GM18499 (cell line): ENCODE measurements around the gene WFDC10B.
"Not testable (repeated sequence)": the region's sequence is repeated elsewhere in the genome, so short reads cannot be mapped to it uniquely, and the experiment has no call there.

ENCODE experiments used
- ATAC-seq: cut with Tn5 transposase; IDR thresholded peaks from one replicate; pipeline ENCODE4 v1.9.1; 2021; ENCODE audit warnings: moderate number of reproducible peaks; ENCODE audit not compliant: insufficient read depth, unreplicated experiment

Gene WFDC10B

DNA sequence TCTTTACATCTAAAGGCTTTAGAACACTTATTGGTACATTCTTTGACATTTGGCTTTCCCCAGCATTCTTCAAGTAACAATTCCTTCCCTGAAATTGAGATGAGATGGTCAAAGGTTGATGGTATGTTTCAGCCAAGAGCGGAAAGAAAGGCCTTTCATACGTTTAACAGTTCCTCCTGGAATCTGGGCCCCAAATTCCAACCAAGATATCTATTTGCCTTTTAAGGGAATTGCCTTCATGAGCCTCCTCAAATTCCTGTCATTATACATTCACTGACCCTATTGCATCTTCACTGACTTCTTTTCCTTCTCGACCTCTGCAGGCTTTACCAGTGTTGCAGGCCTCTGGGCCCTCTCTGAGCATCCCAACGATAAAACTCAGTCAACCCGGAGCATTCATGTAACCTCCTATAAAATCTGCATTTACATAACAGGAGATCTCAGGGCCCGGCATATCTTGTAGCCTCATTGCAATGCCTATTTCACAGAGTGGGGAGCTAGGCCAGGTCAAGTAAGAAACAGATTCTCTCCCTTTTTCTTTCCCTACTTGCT, 55.4 kb downstream of the WFDC10B start:
- no peak for ATAC-seq

DNA sequence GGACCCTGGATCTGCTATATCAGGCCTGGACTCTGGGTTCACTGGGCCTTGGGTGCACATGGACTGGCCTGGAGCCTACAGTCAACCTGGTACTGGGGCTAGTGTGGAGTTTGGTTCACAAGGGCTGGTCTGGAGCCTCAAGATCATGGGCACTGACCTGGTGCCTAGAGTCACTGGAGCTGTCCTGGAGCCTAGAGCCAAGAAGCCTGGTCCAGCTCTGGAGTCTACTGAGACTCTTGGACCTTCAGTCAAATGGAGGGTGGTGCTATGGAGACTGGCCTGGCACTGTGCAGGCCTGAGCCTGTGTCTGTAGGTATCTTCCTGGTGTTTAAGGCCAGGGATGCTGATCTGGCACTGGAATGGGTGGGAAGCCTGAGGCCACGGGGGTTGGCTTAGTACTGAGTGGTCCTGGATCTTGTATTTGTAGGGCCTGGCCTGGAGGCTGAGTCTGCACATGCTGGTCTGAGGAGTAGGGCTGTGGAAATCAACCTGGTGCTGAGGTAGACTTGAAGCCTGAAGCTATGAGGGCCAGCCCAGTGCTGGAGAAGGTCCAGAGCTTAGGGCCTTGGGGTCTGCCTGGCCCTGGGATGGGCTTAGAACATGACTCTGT, 57.3 kb downstream of the WFDC10B start:
- ATAC-seq = no peak

DNA sequence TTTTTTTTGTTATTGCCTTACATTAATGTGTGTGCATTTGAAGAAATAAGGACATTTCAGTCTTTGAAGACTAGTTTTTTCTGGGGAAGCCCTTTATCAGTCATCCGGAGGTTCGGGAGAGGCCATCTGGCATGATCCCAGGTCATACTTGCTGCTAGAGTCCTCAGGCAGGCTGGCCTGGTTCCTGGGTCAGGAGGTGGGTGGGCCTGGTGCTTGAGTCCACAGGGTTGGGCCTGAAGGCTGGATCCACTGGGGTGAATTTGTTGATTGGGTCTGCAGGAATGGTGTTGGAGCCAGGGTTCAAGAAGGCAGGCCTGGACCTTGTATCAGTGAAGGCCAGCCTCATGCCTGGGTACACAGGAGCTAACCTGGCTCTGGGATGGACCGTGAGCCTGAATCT, 57.9 kb downstream of the WFDC10B start:
- ATAC-seq = no peak

DNA sequence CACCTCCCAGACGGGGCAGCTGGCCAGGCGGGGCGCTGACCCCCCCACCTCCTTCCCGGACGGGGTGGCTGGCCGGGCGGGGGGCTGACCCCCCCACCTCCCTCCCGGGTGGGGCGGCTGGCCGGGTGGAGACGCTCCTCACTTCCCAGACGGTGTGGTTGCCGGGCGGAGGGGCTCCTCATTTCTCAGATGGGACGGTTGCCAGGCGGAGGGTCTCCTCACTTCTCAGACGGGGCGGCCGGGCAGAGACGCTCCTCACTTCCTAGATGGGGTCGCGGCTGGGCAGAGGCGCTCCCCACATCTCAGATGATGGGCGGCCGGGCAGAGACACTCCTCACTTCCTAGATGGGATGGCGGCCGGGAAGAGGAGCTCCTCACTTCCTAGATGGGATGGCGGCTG, 59.0 kb downstream of the WFDC10B start:
- not testable (repeated sequence) for ATAC-seq

DNA sequence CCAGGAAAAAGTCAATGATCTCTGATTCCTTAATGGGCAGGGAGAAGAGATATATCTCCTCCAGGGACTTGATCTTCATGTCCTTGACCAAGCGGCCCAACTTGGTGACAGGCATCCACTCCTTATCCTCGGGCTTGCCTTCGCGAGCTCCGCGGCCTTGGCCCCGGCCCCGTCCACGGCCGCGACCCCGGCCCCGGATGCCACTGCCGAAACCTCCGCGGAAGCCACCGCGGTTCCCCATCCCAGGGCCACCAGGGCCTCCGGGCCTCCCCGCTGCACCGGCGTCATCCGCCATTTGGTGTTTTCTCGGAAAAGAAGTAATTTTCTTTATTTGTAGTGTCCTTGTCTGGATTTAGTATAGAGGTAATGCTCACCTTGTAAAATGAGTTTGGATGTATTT, 63.7 kb downstream of the WFDC10B start:
- not testable (repeated sequence) for ATAC-seq

DNA sequence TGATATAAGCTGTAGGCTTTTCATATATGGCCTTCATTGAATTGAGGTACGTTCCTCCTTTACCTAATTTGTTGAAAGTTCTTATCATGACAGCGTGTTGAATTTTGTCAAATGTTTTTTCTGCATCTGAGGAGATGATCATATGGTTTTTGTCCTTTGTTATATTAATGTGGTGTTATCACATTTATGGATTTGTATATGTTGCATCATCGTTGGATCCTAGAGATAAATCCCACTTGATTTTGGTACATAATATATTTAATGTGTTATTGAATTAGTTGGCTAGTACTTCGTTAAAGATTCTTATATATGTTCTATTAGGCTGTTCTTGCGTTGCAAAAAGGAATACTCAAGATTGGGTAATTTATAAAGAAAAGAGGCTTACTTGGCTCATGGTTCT, 65.1 kb downstream of the WFDC10B start:
- ATAC-seq = no peak

DNA sequence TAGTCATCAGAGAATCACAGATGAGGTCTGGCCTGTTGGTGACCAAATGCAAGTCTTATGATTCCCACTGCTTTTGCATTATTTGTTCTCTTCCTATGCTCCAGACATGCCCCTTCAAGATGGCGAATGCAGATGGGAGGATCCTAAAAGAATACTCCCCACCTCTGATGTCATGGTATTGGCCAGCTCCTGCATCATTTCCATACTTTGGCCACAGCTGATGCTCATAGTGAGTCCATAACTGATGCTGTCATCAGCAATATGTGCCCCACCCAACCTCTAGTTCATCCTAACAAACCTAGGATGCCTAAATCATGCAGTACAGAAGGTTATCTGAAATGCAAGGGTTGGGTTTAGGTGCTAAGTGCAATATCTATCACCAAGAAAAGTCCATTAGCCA, 68.3 kb downstream of the WFDC10B start:
- no peak for ATAC-seq
